IPS-20b (cell line): Measurements from ENCODE around the gene IER3.
"Not testable (repeated sequence)": the region's sequence is repeated elsewhere in the genome, so short reads cannot be mapped to it uniquely, and the experiment has no call there.

Experiments used
- H3K27ac ChIP-seq: one replicate; pipeline ENCODE4 v1.5.1; 2013; ENCODE audit warnings: low read length
- H3K27me3 ChIP-seq: 2 replicates; pipeline ENCODE4 v1.6.1; 2013; ENCODE audit warnings: mild to moderate bottlenecking, low read length, inconsistent platforms; ENCODE audit not compliant: insufficient read depth
- H3K36me3 ChIP-seq: 2 replicates; pipeline ENCODE4 v1.6.1; 2013; ENCODE audit warnings: low read depth, mild to moderate bottlenecking, inconsistent platforms, low read length, moderate library complexity; ENCODE audit not compliant: insufficient read depth
- H3K4me1 ChIP-seq: 2 replicates; pipeline ENCODE4 v1.6.1; 2013; ENCODE audit warnings: mild to moderate bottlenecking, control low read depth, inconsistent platforms, low read length, moderate library complexity; ENCODE audit not compliant: insufficient read depth
- H3K4me3 ChIP-seq: 2 replicates; pipeline ENCODE4 v1.5.1; 2013; ENCODE audit warnings: mild to moderate bottlenecking, low read length, inconsistent platforms
- H3K9ac ChIP-seq: 2 replicates; pipeline ENCODE4 v1.6.1; 2013; ENCODE audit warnings: low read depth, mild to moderate bottlenecking, inconsistent platforms, low read length, moderate library complexity
- H3K9me3 ChIP-seq: 2 replicates; pipeline ENCODE4 v1.6.1; 2013; ENCODE audit warnings: mild to moderate bottlenecking, low read depth, low read length, inconsistent platforms; ENCODE audit not compliant: insufficient read depth

The IER3 gene

GRCh38 chr6:30726506-30727413 is 17.6 kb downstream of the IER3 start:
- Histone ChIP-seq H3K4me1 (peaks cover 5% of the 10 kb centered on the region), H3K27me3 (no peaks in the 10 kb centered on the region), H3K9ac (no peak overlapping the region), H3K27ac (no peak overlapping the region), H3K9me3 (no peaks in the 10 kb centered on the region), H3K4me3 (no peak overlapping the region), H3K36me3 (peaks cover 78% of the 10 kb centered on the region)

- Histone ChIP-seq H3K4me1 (peaks cover 5% of the 10 kb centered on the region), H3K9me3 (no peaks in the 10 kb centered on the region), H3K27ac (no peak overlapping the region), H3K27me3 (no peaks in the 10 kb centered on the region), H3K4me3 (no peak overlapping the region), H3K9ac (no peak overlapping the region), H3K36me3 (peaks cover 80% of the 10 kb centered on the region)
Observed at GRCh38 chr6:30725713-30726505, 18.4 kb downstream of the IER3 start.

GRCh38 chr6:30724906-30725667 is 19.3 kb downstream of the IER3 start:
- Histone ChIP-seq H3K4me3 (no peak overlapping the region), H3K27ac (no peak overlapping the region), H3K27me3 (no peaks in the 10 kb centered on the region), H3K9me3 (no peaks in the 10 kb centered on the region), H3K9ac (no peak overlapping the region), H3K36me3 (peaks cover 72% of the 10 kb centered on the region), H3K4me1 (peaks cover 5% of the 10 kb centered on the region)

GRCh38 chr6:30723843-30724741 is 20.3 kb downstream of the IER3 start:
- not testable (repeated sequence) for H3K4me3 ChIP-seq, H3K4me1 ChIP-seq, H3K9me3 ChIP-seq, H3K9ac ChIP-seq, H3K27ac ChIP-seq, H3K27me3 ChIP-seq
- H3K36me3 ChIP-seq = peaks cover 62% of the 10 kb centered on the region

- H3K9ac ChIP-seq = peak overlapping the region; percentile 10; the same call in 1 of the 2 replicates
- not testable (repeated sequence) for H3K4me1 ChIP-seq, H3K27ac ChIP-seq, H3K9me3 ChIP-seq, H3K27me3 ChIP-seq
- peak overlapping the region; percentile 98; the same call in 1 of the 2 replicates for H3K4me3 ChIP-seq
- H3K36me3 ChIP-seq = peaks cover 62% of the 10 kb centered on the region
Observed at GRCh38 chr6:30723159-30723842, 21.0 kb downstream of the IER3 start.

- peaks cover 8% of the 10 kb centered on the region for H3K4me1 ChIP-seq
- H3K27me3 ChIP-seq = no peaks in the 10 kb centered on the region
- peak overlapping the region; percentile 98 for H3K4me3 ChIP-seq
- peaks cover 54% of the 10 kb centered on the region for H3K36me3 ChIP-seq
- no peak overlapping the region for H3K27ac ChIP-seq
- peak overlapping the region; percentile 99; the same call in 1 of the 2 replicates for H3K9ac ChIP-seq
- no peaks in the 10 kb centered on the region for H3K9me3 ChIP-seq
Observed at GRCh38 chr6:30722280-30723112, 21.9 kb downstream of the IER3 start.

GRCh38 chr6:30722025-30722279 is 22.4 kb downstream of the IER3 start:
- not testable (repeated sequence) for H3K27me3 ChIP-seq, H3K9me3 ChIP-seq, H3K4me1 ChIP-seq
- H3K9ac ChIP-seq = peak overlapping the region; percentile 99
- H3K27ac ChIP-seq = peak overlapping the region; percentile 56
- H3K4me3 ChIP-seq = peak overlapping the region; percentile 98
- peaks cover 50% of the 10 kb centered on the region for H3K36me3 ChIP-seq

GRCh38 chr6:30721198-30722024 is 22.9 kb downstream of the IER3 start:
- Histone ChIP-seq H3K36me3 (peaks cover 50% of the 10 kb centered on the region), H3K27me3 (no peaks in the 10 kb centered on the region), H3K9me3 (no peaks in the 10 kb centered on the region), H3K27ac (peak overlapping the region; percentile 80), H3K4me1 (peaks cover 9% of the 10 kb centered on the region), H3K4me3 (peak overlapping the region; percentile 98), H3K9ac (peak overlapping the region; percentile 99)

GRCh38 chr6:30720738-30721197 is 23.6 kb downstream of the IER3 start:
- peaks cover 46% of the 10 kb centered on the region for H3K36me3 ChIP-seq
- H3K4me1 ChIP-seq = peaks cover 10% of the 10 kb centered on the region
- peak overlapping the region; percentile 98 for H3K4me3 ChIP-seq
- H3K27me3 ChIP-seq = no peaks in the 10 kb centered on the region
- peak overlapping the region; percentile 80 for H3K27ac ChIP-seq
- no peaks in the 10 kb centered on the region for H3K9me3 ChIP-seq
- peak overlapping the region; percentile 99 for H3K9ac ChIP-seq
